Activated naive CD4-positive, alpha-beta T cell treated with anti-CD3 and anti-CD28 coated beads, Interleukin-2, amount 10 ng/mL, durations not matched to agents 7 days and 5 days (primary cell): Measurements from ENCODE around the gene COL5A1.

Source experiments
- CTCF ChIA-PET: fragments of 350-600 bp; sonication (Branson Sonifier 250); formaldehyde crosslinking; loops from one replicate; lab custom pipeline; 2021; ENCODE audit warnings: antibody characterized with exemption; lab: Charles Lee
- DNase-seq: peaks from one replicate; pipeline ENCODE4 v3.0.0-alpha.2; 2020
- H3K27ac Mint-ChIP-seq: one replicate; pipeline ENCODE4 v1.8.0; 2021; ENCODE audit warnings: mild to moderate bottlenecking, moderate library complexity, mixed read lengths
- H3K27me3 Mint-ChIP-seq: one replicate; pipeline ENCODE4 v1.8.0; 2021; ENCODE audit warnings: mild to moderate bottlenecking, mixed read lengths
- H3K36me3 Mint-ChIP-seq: one replicate; pipeline ENCODE4 v1.8.0; 2021; ENCODE audit warnings: mixed read lengths
- H3K4me1 Mint-ChIP-seq: one replicate; pipeline ENCODE4 v1.8.0; 2021; ENCODE audit warnings: mixed read lengths
- H3K4me3 Mint-ChIP-seq: one replicate; pipeline ENCODE4 v1.8.0; 2021; ENCODE audit warnings: mild to moderate bottlenecking, moderate library complexity, mixed read lengths
- H3K9me3 Mint-ChIP-seq: one replicate; pipeline ENCODE4 v1.8.0; 2021; ENCODE audit warnings: mixed read lengths

COL5A1 gene

GRCh38 chr9:134739660-134739968, 98.0 kb downstream of the COL5A1 start:
- H3K4me3 Mint-ChIP-seq = no peak overlapping the region
- no peaks in the 10 kb centered on the region for H3K9me3 Mint-ChIP-seq
- no peaks in the 10 kb centered on the region for H3K27me3 Mint-ChIP-seq
- no peaks in the 10 kb centered on the region for H3K4me1 Mint-ChIP-seq
- no peak overlapping the region for H3K27ac Mint-ChIP-seq
- H3K36me3 Mint-ChIP-seq = no peaks in the 10 kb centered on the region
- CTCF ChIA-PET = interaction anchor here (0.7 to 2.1 kb wide), 3 partner anchors 40 to 290 kb away, joined by 3 to 5 read pairs (median 4); no protein-coding TSS in a partner anchor
- no peak for DNase-seq

GRCh38 chr9:134740071-134740470, 98.5 kb downstream of the COL5A1 start:
- H3K27ac Mint-ChIP-seq = no peak overlapping the region
- no peak for DNase-seq
- no peaks in the 10 kb centered on the region for H3K9me3 Mint-ChIP-seq
- H3K4me1 Mint-ChIP-seq = no peaks in the 10 kb centered on the region
- H3K4me3 Mint-ChIP-seq = no peak overlapping the region
- CTCF ChIA-PET = interaction anchor here (0.7 to 2.1 kb wide), 2 partner anchors 40 to 42 kb away, joined by 3 to 5 read pairs; no protein-coding TSS in a partner anchor
- no peaks in the 10 kb centered on the region for H3K27me3 Mint-ChIP-seq
- no peaks in the 10 kb centered on the region for H3K36me3 Mint-ChIP-seq

- Mint-ChIP-seq H3K4me3 (no peak overlapping the region), H3K4me1 (no peaks in the 10 kb centered on the region)
- CTCF ChIA-PET = no interaction called here
These were observed 100.2 kb downstream of the COL5A1 start for GRCh38 chr9:134741846-134742245.

GRCh38 chr9:134742822-134743535, 101.4 kb downstream of the COL5A1 start:
- DNase-seq = no peak

More at GRCh38 chr9:134741846-134742245, 100.2 kb downstream of the COL5A1 start:
- DNase-seq = no peak
- H3K27ac Mint-ChIP-seq = no peak overlapping the region
- peaks cover 8% of the 10 kb centered on the region for H3K9me3 Mint-ChIP-seq
- no peaks in the 10 kb centered on the region for H3K36me3 Mint-ChIP-seq
- no peaks in the 10 kb centered on the region for H3K27me3 Mint-ChIP-seq

GRCh38 chr9:134743853-134744252, 102.2 kb downstream of the COL5A1 start:
- H3K9me3 Mint-ChIP-seq = peaks cover 25% of the 10 kb centered on the region
- H3K4me3 Mint-ChIP-seq = no peak overlapping the region
- no peak overlapping the region for H3K27ac Mint-ChIP-seq
- CTCF ChIA-PET = no interaction called here
- H3K36me3 Mint-ChIP-seq = peaks cover 2% of the 10 kb centered on the region
- no peaks in the 10 kb centered on the region for H3K4me1 Mint-ChIP-seq
- DNase-seq = no peak
- no peaks in the 10 kb centered on the region for H3K27me3 Mint-ChIP-seq

More at GRCh38 chr9:134742822-134743535, 101.4 kb downstream of the COL5A1 start:
- Mint-ChIP-seq H3K27ac (no peak overlapping the region), H3K4me3 (no peak overlapping the region), H3K4me1 (no peaks in the 10 kb centered on the region), H3K9me3 (peaks cover 18% of the 10 kb centered on the region), H3K36me3 (no peaks in the 10 kb centered on the region), H3K27me3 (no peaks in the 10 kb centered on the region)
- CTCF ChIA-PET = interaction anchor here (0.9 kb wide), 1 partner anchor 294 kb away, joined by 3 read pairs; no protein-coding TSS in a partner anchor

- Mint-ChIP-seq H3K9me3 (peaks cover 28% of the 10 kb centered on the region), H3K27ac (no peak overlapping the region), H3K36me3 (peaks cover 2% of the 10 kb centered on the region), H3K4me1 (no peaks in the 10 kb centered on the region), H3K27me3 (no peaks in the 10 kb centered on the region), H3K4me3 (no peak overlapping the region)
- CTCF ChIA-PET = no interaction called here
- no peak for DNase-seq
These were observed 103.0 kb downstream of the COL5A1 start for GRCh38 chr9:134744385-134745295.

- Mint-ChIP-seq H3K4me1 (no peaks in the 10 kb centered on the region), H3K36me3 (peaks cover 2% of the 10 kb centered on the region), H3K27me3 (no peaks in the 10 kb centered on the region), H3K9me3 (peaks cover 28% of the 10 kb centered on the region), H3K27ac (no peak overlapping the region), H3K4me3 (no peak overlapping the region)
- DNase-seq = no peak
- CTCF ChIA-PET = no interaction called here
These were observed 106.4 kb downstream of the COL5A1 start for GRCh38 chr9:134747951-134748489.

- CTCF ChIA-PET = no interaction called here
- Mint-ChIP-seq H3K9me3 (peaks cover 28% of the 10 kb centered on the region), H3K4me3 (no peak overlapping the region), H3K27ac (no peak overlapping the region), H3K36me3 (peaks cover 2% of the 10 kb centered on the region), H3K4me1 (no peaks in the 10 kb centered on the region), H3K27me3 (no peaks in the 10 kb centered on the region)
- DNase-seq = no peak
These were observed 107.0 kb downstream of the COL5A1 start for GRCh38 chr9:134748591-134748990.

- H3K4me1 Mint-ChIP-seq = no peaks in the 10 kb centered on the region
These were observed 109.0 kb downstream of the COL5A1 start for GRCh38 chr9:134750450-134751155.

GRCh38 chr9:134751622-134752021, 110.0 kb downstream of the COL5A1 start:
- H3K27ac Mint-ChIP-seq = no peak overlapping the region
- peaks cover 2% of the 10 kb centered on the region for H3K36me3 Mint-ChIP-seq
- CTCF ChIA-PET = no interaction called here
- H3K27me3 Mint-ChIP-seq = no peaks in the 10 kb centered on the region
- no peaks in the 10 kb centered on the region for H3K4me1 Mint-ChIP-seq
- no peak for DNase-seq
- peaks cover 21% of the 10 kb centered on the region for H3K9me3 Mint-ChIP-seq
- H3K4me3 Mint-ChIP-seq = no peak overlapping the region

More at GRCh38 chr9:134750450-134751155, 109.0 kb downstream of the COL5A1 start:
- Mint-ChIP-seq H3K9me3 (peaks cover 25% of the 10 kb centered on the region), H3K27ac (no peak overlapping the region), H3K27me3 (no peaks in the 10 kb centered on the region), H3K36me3 (peaks cover 2% of the 10 kb centered on the region), H3K4me3 (no peak overlapping the region)
- CTCF ChIA-PET = no interaction called here
- no peak for DNase-seq

GRCh38 chr9:134752471-134753168, 111.0 kb downstream of the COL5A1 start:
- CTCF ChIA-PET = no interaction called here
- H3K36me3 Mint-ChIP-seq = peaks cover 2% of the 10 kb centered on the region
- DNase-seq = no peak
- H3K27ac Mint-ChIP-seq = no peak overlapping the region
- no peak overlapping the region for H3K4me3 Mint-ChIP-seq
- H3K27me3 Mint-ChIP-seq = no peaks in the 10 kb centered on the region
- peaks cover 13% of the 10 kb centered on the region for H3K9me3 Mint-ChIP-seq
- no peaks in the 10 kb centered on the region for H3K4me1 Mint-ChIP-seq

- CTCF ChIA-PET = no interaction called here
- Mint-ChIP-seq H3K27ac (no peak overlapping the region), H3K4me3 (no peak overlapping the region), H3K9me3 (peaks cover 9% of the 10 kb centered on the region), H3K36me3 (no peaks in the 10 kb centered on the region), H3K27me3 (no peaks in the 10 kb centered on the region), H3K4me1 (no peaks in the 10 kb centered on the region)
- no peak for DNase-seq
These were observed 111.6 kb downstream of the COL5A1 start for GRCh38 chr9:134753191-134753590.

GRCh38 chr9:134755221-134755907, 113.8 kb downstream of the COL5A1 start:
- Mint-ChIP-seq H3K4me3 (no peak overlapping the region), H3K9me3 (peaks cover 13% of the 10 kb centered on the region), H3K36me3 (no peaks in the 10 kb centered on the region), H3K27ac (no peak overlapping the region), H3K4me1 (no peaks in the 10 kb centered on the region), H3K27me3 (no peaks in the 10 kb centered on the region)
- CTCF ChIA-PET = no interaction called here
- DNase-seq = no peak
